GM21381 (cell line): ENCODE measurements around the gene SFRP4.

ENCODE experiments used
- ATAC-seq: cut with Tn5 transposase; IDR thresholded peaks from one replicate; pipeline ENCODE4 v1.9.1; 2021; ENCODE audit warnings: mild to moderate bottlenecking, moderate library complexity; ENCODE audit not compliant: unreplicated experiment

Gene SFRP4

GRCh38 chr7:37925620-37926019, 9.0 kb upstream of the SFRP4 start:
- no peak for ATAC-seq

- ATAC-seq: no peak
These were observed 7.9 kb upstream of the SFRP4 start for GRCh38 chr7:37924491-37925041.

GRCh38 chr7:37923996-37924395, 7.4 kb upstream of the SFRP4 start:
- ATAC-seq: no peak

- no peak for ATAC-seq
These were observed 5.3 kb upstream of the SFRP4 start for GRCh38 chr7:37921876-37922275.

GRCh38 chr7:37920849-37921805, 4.5 kb upstream of the SFRP4 start:
- peak; percentile 46 for ATAC-seq

GRCh38 chr7:37920305-37920848, 3.8 kb upstream of the SFRP4 start, which contains the start of gene EPDR1:
Gene EPDR1 (plus strand): TSS chr7:37920640. CDS start chr7:37920940, 300 bp downstream.
- ATAC-seq: peak; percentile 46

- no peak for ATAC-seq
These were observed 1.9 kb upstream of the SFRP4 start for GRCh38 chr7:37918526-37918925.

- ATAC-seq: no peak
These were observed 472 bp downstream of the SFRP4 start for GRCh38 chr7:37916017-37916672.

GRCh38 chr7:37915438-37915837, 1.2 kb downstream of the SFRP4 start:
- no peak for ATAC-seq

GRCh38 chr7:37912756-37913155, 3.9 kb downstream of the SFRP4 start:
- no peak for ATAC-seq

- ATAC-seq: no peak
These were observed 8.3 kb downstream of the SFRP4 start for GRCh38 chr7:37908221-37908788.

GRCh38 chr7:37901890-37902524, 14.6 kb downstream of the SFRP4 start:
- ATAC-seq: no peak

GRCh38 chr7:37901236-37901827, 15.3 kb downstream of the SFRP4 start:
- no peak for ATAC-seq

- ATAC-seq: no peak
These were observed 16.8 kb downstream of the SFRP4 start for GRCh38 chr7:37899712-37900247.

GRCh38 chr7:37894671-37895070, 21.9 kb downstream of the SFRP4 start:
- ATAC-seq: no peak

- ATAC-seq: no peak
These were observed 23.3 kb downstream of the SFRP4 start for GRCh38 chr7:37893359-37893758.

GRCh38 chr7:37882086-37882485, 34.5 kb downstream of the SFRP4 start:
- ATAC-seq: no peak
